Measurements from ENCODE around the gene SH3BP4. TPM values are rescaled to one million over a fixed set of nuclear protein-coding genes. Genes with fewer than 3 reads are reported as not detected.

The SH3BP4 gene
- polyA plus RNA-seq, 6 donors from 2014 or later: 0.85 to 2.6 (median 2.2) TPM

- ATAC-seq (ENCODE audit: low read depth in 2 of 2): no peak
- no peak overlapping the region for H3K27ac Mint-ChIP-seq
- peaks cover 0 to 16% (median 0%) of the 10 kb centered on the region in 3 donors for H3K27me3 Mint-ChIP-seq
- peaks cover 9 to 11% (median 10%) of the 10 kb centered on the region in 3 donors for H3K4me1 Mint-ChIP-seq
- H3K4me3 Mint-ChIP-seq: no peak overlapping the region
- no peak for DNase-seq
- no peaks in the 10 kb centered on the region for H3K9me3 Mint-ChIP-seq
- H3K36me3 Mint-ChIP-seq: no peaks in the 10 kb centered on the region
Observed at GRCh38 chr2:234963773-234964615, 12.2 kb downstream of the SH3BP4 start.

- peaks cover 0 to 24% (median 2%) of the 10 kb centered on the region in 3 donors for H3K27me3 Mint-ChIP-seq
- no peak for ATAC-seq (ENCODE audit: low read depth in 2 of 2)
- peaks cover 0 to 2% (median 0%) of the 10 kb centered on the region in 7 donors for H3K9me3 Mint-ChIP-seq
- no peak for DNase-seq
- H3K27ac Mint-ChIP-seq: no peak overlapping the region
- peaks cover 16 to 19% (median 17%) of the 10 kb centered on the region in 3 donors for H3K4me1 Mint-ChIP-seq
- H3K36me3 Mint-ChIP-seq: peaks cover 0 to 3% of the 10 kb centered on the region in 2 donors
- no peak overlapping the region for H3K4me3 Mint-ChIP-seq
Observed at GRCh38 chr2:234964631-234965461, 13.0 kb downstream of the SH3BP4 start.

- peaks cover 13 to 17% (median 17%) of the 10 kb centered on the region in 3 donors for H3K4me1 Mint-ChIP-seq
- H3K27ac Mint-ChIP-seq: no peak overlapping the region
- H3K9me3 Mint-ChIP-seq: peaks cover 0 to 4% (median 0%) of the 10 kb centered on the region in 7 donors
- no peak overlapping the region for H3K4me3 Mint-ChIP-seq
- peaks cover 0 to 28% (median 5%) of the 10 kb centered on the region in 3 donors for H3K27me3 Mint-ChIP-seq
- peaks cover 0 to 5% of the 10 kb centered on the region in 2 donors for H3K36me3 Mint-ChIP-seq
- ATAC-seq (ENCODE audit: low read depth in 2 of 2) (no peak), DNase-seq (no peak)
Observed at GRCh38 chr2:234966340-234966739, 14.5 kb downstream of the SH3BP4 start.

- peaks cover 13 to 17% (median 17%) of the 10 kb centered on the region in 3 donors for H3K4me1 Mint-ChIP-seq
- DNase-seq: no peak
Observed at GRCh38 chr2:234967201-234967869, 15.5 kb downstream of the SH3BP4 start.

GRCh38 chr2:234967870-234968208 is 16.0 kb downstream of the SH3BP4 start:
- Mint-ChIP-seq H3K9me3 (peaks cover 0 to 4% (median 0%) of the 10 kb centered on the region in 7 donors), H3K4me1 (peaks cover 13 to 17% (median 17%) of the 10 kb centered on the region in 3 donors), H3K36me3 (peaks cover 0 to 5% of the 10 kb centered on the region in 2 donors), H3K27me3 (peaks cover 2 to 28% (median 5%) of the 10 kb centered on the region in 3 donors), H3K4me3 (no peak overlapping the region), H3K27ac (peak overlapping the region in 1 of 6 donors; percentile 23)
- ATAC-seq (ENCODE audit: low read depth in 2 of 2) (no peak), DNase-seq (no peak)

More at GRCh38 chr2:234967201-234967869, 15.5 kb downstream of the SH3BP4 start:
- ATAC-seq (ENCODE audit: low read depth in 2 of 2): no peak
- Mint-ChIP-seq H3K4me3 (no peak overlapping the region), H3K36me3 (peaks cover 0 to 5% of the 10 kb centered on the region in 2 donors), H3K27me3 (peaks cover 0 to 28% (median 5%) of the 10 kb centered on the region in 3 donors), H3K27ac (no peak overlapping the region), H3K9me3 (peaks cover 0 to 4% (median 0%) of the 10 kb centered on the region in 7 donors)

GRCh38 chr2:234968631-234969305 is 17.0 kb downstream of the SH3BP4 start:
- peaks cover 13 to 17% (median 17%) of the 10 kb centered on the region in 3 donors for H3K4me1 Mint-ChIP-seq
- H3K36me3 Mint-ChIP-seq: peaks cover 0 to 5% of the 10 kb centered on the region in 2 donors
- no peak overlapping the region for H3K27ac Mint-ChIP-seq
- ATAC-seq (ENCODE audit: low read depth in 2 of 2) (peak in 1 of 2 donors; percentile 45), DNase-seq (no peak)
- peaks cover 5 to 33% (median 9%) of the 10 kb centered on the region in 3 donors for H3K27me3 Mint-ChIP-seq
- peaks cover 0 to 4% (median 0%) of the 10 kb centered on the region in 7 donors for H3K9me3 Mint-ChIP-seq
- H3K4me3 Mint-ChIP-seq: peak overlapping the region in 1 of 8 donors; percentile 11

- Mint-ChIP-seq H3K4me1 (peaks cover 13 to 17% (median 17%) of the 10 kb centered on the region in 3 donors), H3K27ac (peak overlapping the region in 1 of 6 donors; percentile 0), H3K36me3 (peaks cover 0 to 5% of the 10 kb centered on the region in 2 donors), H3K4me3 (peak overlapping the region in 3 of 8 donors; percentile 11 to 57 (median 22)), H3K9me3 (peaks cover 0 to 4% (median 0%) of the 10 kb centered on the region in 7 donors), H3K27me3 (peaks cover 5 to 33% (median 9%) of the 10 kb centered on the region in 3 donors)
- ATAC-seq (ENCODE audit: low read depth in 2 of 2): no peak
- DNase-seq: no peak
Observed at GRCh38 chr2:234969306-234970098, 17.7 kb downstream of the SH3BP4 start.

GRCh38 chr2:234970099-234970440 is 18.3 kb downstream of the SH3BP4 start:
- DNase-seq (no peak), ATAC-seq (ENCODE audit: low read depth in 2 of 2) (no peak)
- Mint-ChIP-seq H3K9me3 (peaks cover 0 to 4% (median 0%) of the 10 kb centered on the region in 7 donors), H3K27me3 (peaks cover 5 to 33% (median 9%) of the 10 kb centered on the region in 3 donors), H3K36me3 (peaks cover 0 to 5% of the 10 kb centered on the region in 2 donors), H3K4me1 (peaks cover 13 to 22% (median 17%) of the 10 kb centered on the region in 3 donors), H3K27ac (peak overlapping the region in 1 of 6 donors; percentile 0), H3K4me3 (no peak overlapping the region)

GRCh38 chr2:234970477-234970882 is 18.7 kb downstream of the SH3BP4 start:
- ATAC-seq (ENCODE audit: low read depth in 2 of 2) (no peak), DNase-seq (no peak)
- peaks cover 5 to 29% (median 9%) of the 10 kb centered on the region in 3 donors for H3K27me3 Mint-ChIP-seq
- peaks cover 0 to 4% (median 0%) of the 10 kb centered on the region in 7 donors for H3K9me3 Mint-ChIP-seq
- H3K27ac Mint-ChIP-seq: no peak overlapping the region
- H3K36me3 Mint-ChIP-seq: peaks cover 0 to 5% of the 10 kb centered on the region in 2 donors
- peaks cover 13 to 23% (median 17%) of the 10 kb centered on the region in 3 donors for H3K4me1 Mint-ChIP-seq
- peak overlapping the region in 1 of 8 donors; percentile 2 for H3K4me3 Mint-ChIP-seq

GRCh38 chr2:234971496-234971895 is 19.7 kb downstream of the SH3BP4 start:
- Mint-ChIP-seq H3K9me3 (peaks cover 0 to 4% (median 0%) of the 10 kb centered on the region in 7 donors), H3K27me3 (peaks cover 5 to 25% (median 9%) of the 10 kb centered on the region in 3 donors), H3K4me1 (peaks cover 13 to 23% (median 17%) of the 10 kb centered on the region in 3 donors), H3K36me3 (peaks cover 0 to 5% of the 10 kb centered on the region in 2 donors), H3K27ac (no peak overlapping the region), H3K4me3 (no peak overlapping the region)
- no peak for DNase-seq
- ATAC-seq (ENCODE audit: low read depth in 2 of 2): no peak

GRCh38 chr2:234973008-234973407 is 21.2 kb downstream of the SH3BP4 start:
- ATAC-seq (ENCODE audit: low read depth in 2 of 2) (no peak), DNase-seq (no peak)
- Mint-ChIP-seq H3K4me3 (no peak overlapping the region), H3K9me3 (peaks cover 0 to 4% (median 0%) of the 10 kb centered on the region in 7 donors), H3K27me3 (peaks cover 5 to 25% (median 9%) of the 10 kb centered on the region in 3 donors), H3K4me1 (peaks cover 13 to 23% (median 16%) of the 10 kb centered on the region in 3 donors), H3K27ac (peak overlapping the region in 1 of 6 donors; percentile 22), H3K36me3 (peaks cover 0 to 5% of the 10 kb centered on the region in 2 donors)

Data from naive B cell (primary cell).